Trophoblast cell (in vitro differentiated cells and primary cell): ENCODE measurements around the gene QSOX1.
"Not testable (repeated sequence)": the region's sequence is repeated elsewhere in the genome, so short reads cannot be mapped to it uniquely, and the experiment has no call there.

ENCODE experiments used
- DNase-seq, 2 donors: peaks; one replicate each; pipeline ENCODE4 v3.0.0-alpha.2; 2016
- H2AFZ ChIP-seq: 2 replicates; pipeline ENCODE4 v1.6.1; 2013; ENCODE audit warnings: low read length, moderate library complexity, mild to moderate bottlenecking; ENCODE audit not compliant: insufficient read depth, poor library complexity
- H2AK5ac ChIP-seq: 2 replicates; pipeline ENCODE4 v1.6.1; 2013; ENCODE audit warnings: mild to moderate bottlenecking, low read length
- H2BK120ac ChIP-seq: 2 replicates; pipeline ENCODE4 v1.6.1; 2013; ENCODE audit warnings: low read length, mild to moderate bottlenecking, moderate library complexity; ENCODE audit not compliant: insufficient read depth, poor library complexity
- H2BK12ac ChIP-seq: 2 replicates; pipeline ENCODE4 v1.6.1; 2013; ENCODE audit warnings: mild to moderate bottlenecking, low read length, moderate library complexity
- H2BK5ac ChIP-seq: 2 replicates; pipeline ENCODE4 v1.6.1; 2013; ENCODE audit warnings: low read length, low read depth, moderate library complexity, mild to moderate bottlenecking; ENCODE audit not compliant: poor library complexity
- H3K14ac ChIP-seq: 2 replicates; pipeline ENCODE4 v1.6.1; 2013; ENCODE audit warnings: mild to moderate bottlenecking, low read length
- H3K18ac ChIP-seq: 2 replicates; pipeline ENCODE4 v1.6.1; 2013; ENCODE audit warnings: mild to moderate bottlenecking, low read length
- H3K23ac ChIP-seq: 2 replicates; pipeline ENCODE4 v1.6.1; 2013; ENCODE audit warnings: low read length
- H3K27ac ChIP-seq: 2 replicates; pipeline ENCODE4 v1.5.1; 2013; ENCODE audit warnings: low read depth, mild to moderate bottlenecking, inconsistent platforms, low read length, moderate library complexity
- H3K27me3 ChIP-seq: 2 replicates; pipeline ENCODE4 v1.6.1; 2013; ENCODE audit warnings: inconsistent platforms, mild to moderate bottlenecking, low read length, moderate library complexity; ENCODE audit not compliant: insufficient read depth
- H3K36me3 ChIP-seq, 2 experiments: 1 replicate in 1 of 2; 2 replicates in 1 of 2; pipeline ENCODE4 v1.6.1; 2013; ENCODE audit warnings: low read length in 2 of 2, mild to moderate bottlenecking in 2 of 2, moderate library complexity in 1 of 2; ENCODE audit not compliant: insufficient read depth in 2 of 2, control insufficient read depth in 1 of 2
- H3K4ac ChIP-seq: 2 replicates; pipeline ENCODE4 v1.6.1; 2013; ENCODE audit warnings: low read depth, mild to moderate bottlenecking, low read length, moderate library complexity
- H3K4me1 ChIP-seq, 2 experiments: 1 replicate in 1 of 2; 2 replicates in 1 of 2; pipeline ENCODE4 v1.6.1; 2013; ENCODE audit warnings: low read length in 2 of 2, mild to moderate bottlenecking in 2 of 2, moderate library complexity in 1 of 2; ENCODE audit not compliant: insufficient read depth in 2 of 2, control insufficient read depth in 1 of 2
- H3K4me2 ChIP-seq: 2 replicates; pipeline ENCODE4 v1.6.1; 2013; ENCODE audit warnings: inconsistent platforms, mild to moderate bottlenecking, low read length, moderate library complexity
- H3K4me3 ChIP-seq: 2 replicates; pipeline ENCODE4 v1.5.1; 2013; ENCODE audit warnings: mild to moderate bottlenecking, low read depth, low read length, inconsistent platforms
- H3K79me1 ChIP-seq: one replicate; pipeline ENCODE4 v1.6.1; 2013; ENCODE audit warnings: low read length
- H3K79me2 ChIP-seq: 2 replicates; pipeline ENCODE4 v1.6.1; 2013; ENCODE audit warnings: low read length, mild to moderate bottlenecking; ENCODE audit not compliant: control insufficient read depth, insufficient read depth, poor library complexity
- H3K9ac ChIP-seq: 2 replicates; pipeline ENCODE4 v1.6.1; 2013; ENCODE audit warnings: mild to moderate bottlenecking, low read length
- H3K9me3 ChIP-seq: 2 replicates; pipeline ENCODE4 v1.6.1; 2013; ENCODE audit warnings: low read depth, mild to moderate bottlenecking, control low read depth, inconsistent platforms, low read length; ENCODE audit not compliant: insufficient read depth
- H4K12ac ChIP-seq: 2 replicates; pipeline ENCODE4 v1.6.1; 2013; ENCODE audit warnings: low read depth, mild to moderate bottlenecking, low read length, moderate library complexity
- H4K8ac ChIP-seq: 2 replicates; pipeline ENCODE4 v1.6.1; 2013; ENCODE audit warnings: low read depth, mild to moderate bottlenecking, low read length, moderate library complexity
- H4K91ac ChIP-seq: one replicate; pipeline ENCODE4 v1.6.1; 2013; ENCODE audit warnings: low read depth, mild to moderate bottlenecking, low read length, moderate library complexity
- WGBS: extraction: QIAGEN DNeasy Blood & Tissue Kit; methylation state at CpG from one replicate; pipeline ENCODE4 v1.1.7; 2013; ENCODE audit warnings: missing lambda C conversion rate; ENCODE audit not compliant: insufficient read length, insufficient coverage; ENCODE audit errors: extremely low coverage; 5-methylcytosine and 5-hydroxymethylcytosine counted together

QSOX1 gene

GRCh38 chr1:180198611-180199010 is 43.9 kb downstream of the QSOX1 start:
- no peak overlapping the region for H4K12ac ChIP-seq
- no peaks in the 10 kb centered on the region for H3K4me1 ChIP-seq
- H3K9ac ChIP-seq: no peak overlapping the region
- no peak overlapping the region for H2BK12ac ChIP-seq
- H3K4me2 ChIP-seq: no peak overlapping the region
- H3K9me3 ChIP-seq: no peaks in the 10 kb centered on the region
- no peak overlapping the region for H3K27ac ChIP-seq
- WGBS: no CpG with 5 or more reads among the region's 5 CpGs
- H3K36me3 ChIP-seq: peaks cover 26 to 29% of the 10 kb centered on the region in 2 experiments
- no peak overlapping the region for H4K91ac ChIP-seq
- H2BK120ac ChIP-seq: no peak overlapping the region
- no peak for DNase-seq
- no peak overlapping the region for H4K8ac ChIP-seq
- H3K18ac ChIP-seq: no peak overlapping the region
- H3K4ac ChIP-seq: no peak overlapping the region
- H3K14ac ChIP-seq: no peak overlapping the region
- no peaks in the 10 kb centered on the region for H3K79me2 ChIP-seq
- H3K23ac ChIP-seq: no peak overlapping the region
- H2AFZ ChIP-seq: no peak overlapping the region
- H2AK5ac ChIP-seq: no peak overlapping the region
- H2BK5ac ChIP-seq: no peak overlapping the region
- H3K27me3 ChIP-seq: no peaks in the 10 kb centered on the region
- no peaks in the 10 kb centered on the region for H3K79me1 ChIP-seq
- no peak overlapping the region for H3K4me3 ChIP-seq

DNA sequence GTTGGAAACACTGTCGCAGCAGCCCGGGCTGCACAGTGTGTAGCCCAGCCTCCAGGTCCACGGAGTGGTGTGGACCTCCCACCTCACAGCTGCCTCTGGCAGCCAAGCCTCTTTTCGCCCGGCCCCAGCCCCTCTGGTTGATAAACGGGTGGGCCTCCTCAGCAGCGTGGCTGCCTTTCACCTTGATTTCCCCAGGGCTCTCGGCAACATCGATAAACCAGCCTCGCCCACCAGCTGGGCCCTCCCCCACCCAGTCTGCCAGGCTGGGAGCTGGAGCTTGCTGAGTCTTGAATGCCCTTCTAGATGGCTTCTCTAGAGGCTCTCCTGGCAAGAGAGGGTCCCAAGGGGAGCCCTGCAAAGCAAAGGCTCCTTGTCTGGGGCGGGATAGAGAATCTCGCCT is 44.3 kb downstream of the QSOX1 start:
- no peak overlapping the region for H3K4ac ChIP-seq
- no peak overlapping the region for H2AFZ ChIP-seq
- no peak overlapping the region for H3K18ac ChIP-seq
- DNase-seq: no peak
- no peak overlapping the region for H3K23ac ChIP-seq
- no peaks in the 10 kb centered on the region for H3K27me3 ChIP-seq
- H3K79me2 ChIP-seq: no peaks in the 10 kb centered on the region
- no peak overlapping the region for H4K12ac ChIP-seq
- no peak overlapping the region for H3K4me3 ChIP-seq
- H4K91ac ChIP-seq: no peak overlapping the region
- no peak overlapping the region for H4K8ac ChIP-seq
- H3K14ac ChIP-seq: no peak overlapping the region
- WGBS: no CpG with 5 or more reads among the region's 12 CpGs
- no peak overlapping the region for H2BK5ac ChIP-seq
- H2AK5ac ChIP-seq: no peak overlapping the region
- no peak overlapping the region for H2BK120ac ChIP-seq
- H2BK12ac ChIP-seq: no peak overlapping the region
- H3K4me1 ChIP-seq: no peaks in the 10 kb centered on the region
- H3K79me1 ChIP-seq: no peaks in the 10 kb centered on the region
- H3K4me2 ChIP-seq: no peak overlapping the region
- no peak overlapping the region for H3K27ac ChIP-seq
- no peak overlapping the region for H3K9ac ChIP-seq
- peaks cover 26 to 28% of the 10 kb centered on the region in 2 experiments for H3K36me3 ChIP-seq
- peaks cover under 1% of the 10 kb centered on the region for H3K9me3 ChIP-seq

DNA sequence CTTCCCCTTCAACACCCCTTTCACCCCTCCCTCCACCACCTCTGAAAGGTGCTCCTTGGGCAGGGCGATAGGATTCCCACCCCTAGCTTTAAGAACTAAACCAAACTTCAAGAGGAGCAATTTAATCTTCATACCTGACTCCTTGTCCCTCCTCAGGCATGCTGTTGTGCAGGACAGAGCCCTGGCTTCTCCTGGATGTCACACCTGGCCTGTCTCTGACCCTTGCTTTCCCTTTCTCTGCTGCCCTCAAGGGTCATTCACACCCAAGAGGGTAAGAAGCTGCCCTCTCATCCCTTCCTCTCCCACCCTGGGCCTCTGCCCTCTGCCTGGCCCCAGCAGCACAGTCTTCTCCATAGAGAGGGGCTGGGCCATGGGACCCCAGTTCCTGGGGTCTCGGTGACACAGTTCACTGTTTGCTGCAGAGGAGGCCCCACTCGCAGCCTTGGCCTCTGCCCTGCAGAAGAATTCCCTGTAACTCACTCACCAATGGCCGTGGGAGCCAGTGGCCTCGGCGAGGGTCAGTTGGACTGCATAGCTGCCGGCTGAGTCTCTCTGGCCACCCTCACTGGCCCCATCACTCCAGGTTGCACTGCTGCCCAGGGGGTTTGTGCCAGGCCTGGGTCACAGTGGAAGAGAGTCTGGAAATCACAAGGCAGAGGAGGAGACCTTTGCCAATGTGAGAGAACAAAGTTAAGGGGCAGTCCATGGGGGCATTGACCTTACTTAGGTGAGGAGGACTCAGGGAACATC is 47.0 kb downstream of the QSOX1 start:
- no peak overlapping the region for H4K8ac ChIP-seq
- no peak overlapping the region for H3K27ac ChIP-seq
- H3K79me2 ChIP-seq: no peaks in the 10 kb centered on the region
- no CpG with 5 or more reads among the region's 7 CpGs for WGBS
- peak; percentile 72 to 77 for DNase-seq
- H3K23ac ChIP-seq: no peak overlapping the region
- H2BK5ac ChIP-seq: no peak overlapping the region
- H2BK120ac ChIP-seq: no peak overlapping the region
- H3K36me3 ChIP-seq: peaks cover 9 to 13% of the 10 kb centered on the region in 2 experiments
- H4K91ac ChIP-seq: no peak overlapping the region
- H2BK12ac ChIP-seq: no peak overlapping the region
- no peak overlapping the region for H3K9ac ChIP-seq
- H3K4ac ChIP-seq: no peak overlapping the region
- no peak overlapping the region for H4K12ac ChIP-seq
- H2AK5ac ChIP-seq: no peak overlapping the region
- no peaks in the 10 kb centered on the region for H3K79me1 ChIP-seq
- peaks cover 4% of the 10 kb centered on the region for H3K9me3 ChIP-seq
- no peak overlapping the region for H3K18ac ChIP-seq
- no peak overlapping the region for H3K4me3 ChIP-seq
- H3K4me1 ChIP-seq: no peaks in the 10 kb centered on the region
- no peaks in the 10 kb centered on the region for H3K27me3 ChIP-seq
- no peak overlapping the region for H3K4me2 ChIP-seq
- H2AFZ ChIP-seq: no peak overlapping the region
- H3K14ac ChIP-seq: no peak overlapping the region

- H3K4me1 ChIP-seq, H2BK120ac ChIP-seq, H3K18ac ChIP-seq, H3K79me1 ChIP-seq, H3K36me3 ChIP-seq, H4K91ac ChIP-seq, H4K8ac ChIP-seq, H2BK12ac ChIP-seq, H3K9me3 ChIP-seq, H3K4me2 ChIP-seq, H2AFZ ChIP-seq, H3K14ac ChIP-seq, H2BK5ac ChIP-seq, H3K27ac ChIP-seq, H3K4me3 ChIP-seq, H3K79me2 ChIP-seq, H3K9ac ChIP-seq, H3K27me3 ChIP-seq, H4K12ac ChIP-seq, H3K4ac ChIP-seq, H2AK5ac ChIP-seq, H3K23ac ChIP-seq: not testable (repeated sequence)
- peak; percentile 37 to 69 for DNase-seq
- WGBS: no CpG with 5 or more reads among the region's 5 CpGs
Observed at GRCh38 chr1:180202588-180202987, 47.9 kb downstream of the QSOX1 start.
